ENCODE data around the gene CDR2L.

DNA sequence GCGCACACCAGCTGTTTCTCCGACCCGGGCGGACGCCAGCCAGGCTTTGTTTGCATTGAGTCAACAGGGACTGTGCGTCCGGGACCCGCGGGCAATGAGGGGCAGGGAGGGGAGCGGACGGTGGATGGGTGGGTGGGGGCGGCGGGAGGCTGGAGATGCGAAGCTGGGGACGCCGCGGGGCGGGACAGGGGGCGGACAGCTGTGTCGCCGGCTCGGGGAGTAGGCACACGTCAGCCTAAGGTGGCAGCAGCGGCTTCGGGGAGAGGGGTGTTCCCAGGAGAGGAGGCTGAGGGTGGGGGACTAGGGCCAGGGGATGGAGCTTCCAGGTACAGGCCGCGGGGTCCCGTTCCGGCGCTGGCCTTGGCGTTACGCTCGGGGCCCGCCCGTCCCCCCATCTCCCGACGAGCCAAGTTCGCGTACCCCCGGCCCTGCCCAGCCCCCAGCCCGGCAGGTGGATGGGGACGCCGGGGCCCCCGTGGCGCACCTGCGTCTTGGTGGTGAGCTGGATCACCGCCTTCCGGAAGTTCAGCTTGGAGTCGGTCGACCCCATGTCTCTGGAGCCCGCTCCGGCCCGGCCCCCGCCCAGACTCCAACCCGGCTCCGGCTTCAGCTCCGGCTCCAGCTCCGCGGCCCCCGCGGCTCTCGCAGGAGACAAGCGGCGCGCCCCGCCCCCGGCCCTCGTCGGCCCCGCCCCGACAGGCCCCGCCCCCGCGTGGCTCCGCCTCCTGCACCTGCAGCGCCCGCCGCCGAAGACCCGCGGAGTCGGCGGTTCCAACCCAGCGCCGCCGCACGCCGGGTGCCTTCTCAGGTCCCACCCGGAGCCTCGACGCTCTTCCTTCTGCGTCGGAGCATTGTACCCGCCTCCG, 15.1 kb upstream of the CDR2L start, which contains the start of gene HID1:
- no peak for TF ChIP-seq TCF7 (CRISPR knock-in tag; IDR thresholded peaks at IDR 0.05; ENCODE audit: low read depth)
- TF ChIP-seq NFYB (CRISPR knock-in tag; conservative IDR thresholded peaks at IDR 0.05; ENCODE audit: low read depth): no peak
- TF ChIP-seq USF2 (CRISPR knock-in tag; IDR thresholded peaks at IDR 0.05): 0 out of 2 replicates have a peak, but pooled peaks have one; percentile 8
- TF ChIP-seq NR1H2 (CRISPR knock-in tag; IDR thresholded peaks at IDR 0.05): no peak
- no peak for TF ChIP-seq ATF6 (CRISPR knock-in tag; IDR thresholded peaks at IDR 0.05)
- TF ChIP-seq SP1 (CRISPR knock-in tag; conservative IDR thresholded peaks at IDR 0.05): no peak; the same call in 1 of the 2 replicates
- TF ChIP-seq CTCF (IDR thresholded peaks at IDR 0.05): no peak
- TF ChIP-seq ZNF121 (CRISPR knock-in tag; IDR thresholded peaks at IDR 0.05): no peak

Measured in WTC11 (cell line).